ENCODE results near the gene MAP2K1.
"Not testable (repeated sequence)": the region's sequence is repeated elsewhere in the genome, so short reads cannot be mapped to it uniquely, and the experiment has no call there.

Gene MAP2K1

DNA sequence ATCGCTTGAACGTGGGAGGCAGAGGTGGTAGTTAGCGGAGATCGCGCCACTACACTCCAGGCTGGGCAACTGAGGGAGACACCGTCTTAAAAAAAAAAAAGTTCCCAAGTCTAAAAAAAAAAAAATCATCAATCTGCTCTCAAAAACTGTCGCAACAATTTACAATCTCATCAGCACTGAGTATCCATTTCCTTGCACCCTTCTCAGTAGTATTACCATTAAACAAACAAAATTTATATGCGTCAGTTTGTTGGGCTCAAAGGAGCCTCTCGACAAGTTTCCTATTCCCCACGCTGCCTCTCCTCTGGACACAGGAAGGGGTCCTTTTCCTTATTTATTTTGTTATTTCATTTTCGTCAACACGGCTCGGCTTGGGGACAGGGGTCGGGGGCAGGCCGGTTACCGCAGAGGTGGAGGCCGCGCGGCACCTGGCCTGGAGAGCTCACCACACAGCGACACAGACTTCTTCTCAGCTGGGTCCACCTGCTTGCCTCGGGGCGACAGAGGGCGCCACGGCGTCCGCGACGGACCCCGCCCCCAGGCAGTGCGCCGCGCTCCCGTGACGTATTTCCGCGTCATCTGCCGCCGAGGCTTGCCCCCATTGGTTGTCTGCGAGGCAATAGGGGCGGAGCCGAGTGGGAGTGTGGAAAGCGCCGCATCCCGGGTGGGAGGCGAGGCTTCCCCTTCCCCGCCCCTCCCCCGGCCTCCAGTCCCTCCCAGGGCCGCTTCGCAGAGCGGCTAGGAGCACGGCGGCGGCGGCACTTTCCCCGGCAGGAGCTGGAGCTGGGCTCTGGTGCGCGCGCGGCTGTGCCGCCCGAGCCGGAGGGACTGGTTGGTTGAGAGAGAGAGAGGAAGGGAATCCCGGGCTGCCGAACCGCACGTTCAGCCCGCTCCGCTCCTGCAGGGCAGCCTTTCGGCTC, at the start of gene MAP2K1:
TSS of gene MAP2K1 (plus strand) at position 709 of the 920 bp plus-strand sequence. CDS start 436 bp downstream, outside the sequence.
- DNase-seq: peak; percentile 76 to 96

GRCh38 chr15:66348530-66348929, 38.2 kb upstream of the MAP2K1 start:
- not testable (repeated sequence) for DNase-seq

- DNase-seq: no peak
Observed at GRCh38 chr15:66356077-66356358, 30.7 kb upstream of the MAP2K1 start.

GRCh38 chr15:66356359-66357236, 30.1 kb upstream of the MAP2K1 start, which contains the start of gene TIPIN:
Gene TIPIN (minus strand): TSS chr15:66356685. CDS start chr15:66352947, 3,738 bp downstream.
- peak; percentile 45 to 71 for DNase-seq

DNA sequence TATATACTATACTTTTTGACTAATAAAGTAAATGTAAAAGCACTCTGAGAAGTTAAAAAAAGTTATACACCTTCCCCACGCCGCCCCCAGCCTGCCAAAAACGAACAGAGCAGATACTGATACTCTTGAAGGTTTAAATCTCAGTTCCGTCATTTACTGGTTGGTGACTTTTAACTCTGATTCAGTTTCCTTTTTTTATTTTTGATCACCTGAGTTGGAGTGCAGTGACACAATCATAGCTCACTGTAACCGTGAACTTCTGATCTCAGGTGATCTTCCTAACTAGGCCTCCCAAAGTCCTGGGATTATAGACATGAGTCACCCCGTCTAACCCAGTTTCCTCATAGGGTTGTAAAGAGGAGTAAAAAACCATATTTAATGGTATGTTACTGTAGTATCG, 27.0 kb upstream of the MAP2K1 start:
- DNase-seq: no peak

GRCh38 chr15:66361745-66362460, 24.8 kb upstream of the MAP2K1 start:
- DNase-seq: not testable (repeated sequence)

DNA sequence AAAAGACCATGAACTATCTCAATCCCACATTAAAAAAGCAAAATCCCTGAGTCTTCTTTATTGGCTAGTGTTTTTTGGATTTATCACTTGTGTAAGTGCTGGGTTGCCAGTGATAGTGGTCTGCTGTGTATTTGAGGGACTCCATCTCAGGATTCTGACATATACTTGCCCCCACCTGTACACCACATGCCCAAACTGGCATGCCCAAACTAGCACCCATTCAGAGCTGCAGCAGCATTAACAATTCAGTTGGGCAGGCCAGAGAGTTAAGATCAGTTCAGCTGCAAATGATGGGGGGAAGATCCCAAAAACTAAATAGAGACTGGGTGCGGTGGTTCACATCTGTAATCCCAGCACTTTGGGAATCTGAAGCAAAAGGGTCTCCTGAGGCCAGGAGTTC, 23.9 kb upstream of the MAP2K1 start:
- DNase-seq: no peak

DNA sequence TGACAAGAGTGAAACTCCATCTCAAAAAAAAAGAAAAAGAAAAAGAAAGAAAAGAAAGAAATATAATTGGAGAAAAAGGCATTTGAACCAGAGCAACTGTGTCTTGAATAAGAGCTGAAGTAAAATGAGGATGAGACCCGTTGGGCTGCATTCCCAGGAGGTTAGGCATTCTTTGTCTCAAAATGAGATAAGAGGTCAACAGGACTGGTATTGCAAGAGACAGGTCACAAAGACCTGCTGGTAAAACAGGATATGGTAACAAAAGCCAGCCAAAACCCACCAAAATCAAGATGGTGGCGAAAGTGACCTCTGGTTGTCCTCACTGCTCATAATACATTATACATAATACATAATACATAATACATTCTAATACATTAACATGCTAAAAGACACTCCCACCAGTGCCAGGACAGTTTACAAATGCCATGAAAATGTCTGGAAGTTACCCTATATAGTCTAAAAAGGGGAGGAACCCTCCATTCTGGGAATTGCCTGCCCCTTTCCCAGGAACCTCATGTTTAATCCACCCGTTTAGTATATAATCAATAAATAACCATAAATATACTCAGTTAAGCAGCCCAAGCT, 21.7 kb upstream of the MAP2K1 start:
- DNase-seq: no peak

- DNase-seq: no peak
Observed at GRCh38 chr15:66369773-66370651, 16.7 kb upstream of the MAP2K1 start.

DNA sequence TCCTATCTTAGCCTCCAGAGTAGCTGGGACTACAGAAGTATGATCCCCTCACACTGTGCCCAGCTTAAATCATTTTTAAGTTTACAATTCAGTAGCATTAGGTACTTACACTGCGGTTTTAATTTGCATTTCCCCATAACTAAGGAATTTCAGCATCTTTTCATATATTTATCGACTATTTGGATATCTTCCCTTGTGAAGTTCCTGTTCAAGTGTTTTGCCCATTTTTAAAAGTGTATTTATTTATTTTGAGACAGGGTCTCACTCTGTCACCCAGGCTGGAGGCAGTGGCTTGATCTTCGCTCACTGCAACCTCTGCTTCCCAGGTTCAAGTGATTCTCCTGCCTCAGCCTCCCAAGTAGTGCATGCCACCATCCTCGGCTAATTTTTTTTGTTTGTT, 12.5 kb upstream of the MAP2K1 start:
- no peak for DNase-seq

DNA sequence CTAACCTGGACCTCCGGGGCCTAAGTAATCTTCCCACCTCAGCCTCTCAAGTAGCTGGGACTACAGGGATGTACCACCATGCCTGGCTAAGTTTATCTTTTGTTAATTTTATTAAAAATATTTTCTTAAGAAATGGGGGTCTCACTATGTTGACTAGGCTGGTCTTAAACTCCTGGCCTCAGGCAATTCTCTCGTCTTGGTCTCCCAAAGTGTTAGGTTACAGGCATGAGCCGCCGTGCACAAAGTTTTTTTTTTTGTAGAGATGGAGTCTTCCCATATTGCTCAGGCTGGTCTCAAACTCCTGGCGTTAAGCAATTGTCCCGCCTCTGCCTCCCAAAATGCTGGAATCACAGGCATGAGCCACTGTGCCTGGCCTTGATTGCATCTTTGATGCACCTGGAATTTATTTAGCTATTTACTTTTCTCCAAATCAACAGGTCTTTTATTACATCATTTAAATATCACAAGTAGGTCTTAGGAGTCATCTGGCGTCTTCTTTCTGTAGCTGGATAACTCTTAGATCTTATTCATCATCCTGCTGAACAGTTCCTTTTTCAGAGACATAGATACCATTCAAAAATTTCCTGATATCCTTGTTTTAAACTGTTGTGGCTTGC, 7.8 kb upstream of the MAP2K1 start:
- DNase-seq: no peak

DNA sequence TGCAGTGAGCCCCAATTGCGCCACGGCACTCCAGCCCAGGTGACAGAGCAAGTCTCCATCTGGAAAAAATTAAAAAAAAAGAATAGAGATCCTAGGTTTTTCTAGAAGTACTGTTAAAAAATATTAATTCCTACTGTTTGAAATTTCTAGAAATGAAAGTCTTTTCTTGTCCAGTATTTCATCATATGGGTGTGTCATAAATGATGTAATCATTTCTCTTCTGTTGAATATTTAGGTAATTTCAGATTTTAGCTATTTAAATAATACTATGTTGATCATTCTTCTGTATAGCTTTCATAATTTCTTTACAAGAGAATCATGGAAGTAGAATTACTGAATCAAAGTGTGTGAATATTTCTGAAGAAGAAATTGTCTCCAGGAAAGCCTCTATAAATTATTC, 5.3 kb upstream of the MAP2K1 start:
- DNase-seq: not testable (repeated sequence)

DNA sequence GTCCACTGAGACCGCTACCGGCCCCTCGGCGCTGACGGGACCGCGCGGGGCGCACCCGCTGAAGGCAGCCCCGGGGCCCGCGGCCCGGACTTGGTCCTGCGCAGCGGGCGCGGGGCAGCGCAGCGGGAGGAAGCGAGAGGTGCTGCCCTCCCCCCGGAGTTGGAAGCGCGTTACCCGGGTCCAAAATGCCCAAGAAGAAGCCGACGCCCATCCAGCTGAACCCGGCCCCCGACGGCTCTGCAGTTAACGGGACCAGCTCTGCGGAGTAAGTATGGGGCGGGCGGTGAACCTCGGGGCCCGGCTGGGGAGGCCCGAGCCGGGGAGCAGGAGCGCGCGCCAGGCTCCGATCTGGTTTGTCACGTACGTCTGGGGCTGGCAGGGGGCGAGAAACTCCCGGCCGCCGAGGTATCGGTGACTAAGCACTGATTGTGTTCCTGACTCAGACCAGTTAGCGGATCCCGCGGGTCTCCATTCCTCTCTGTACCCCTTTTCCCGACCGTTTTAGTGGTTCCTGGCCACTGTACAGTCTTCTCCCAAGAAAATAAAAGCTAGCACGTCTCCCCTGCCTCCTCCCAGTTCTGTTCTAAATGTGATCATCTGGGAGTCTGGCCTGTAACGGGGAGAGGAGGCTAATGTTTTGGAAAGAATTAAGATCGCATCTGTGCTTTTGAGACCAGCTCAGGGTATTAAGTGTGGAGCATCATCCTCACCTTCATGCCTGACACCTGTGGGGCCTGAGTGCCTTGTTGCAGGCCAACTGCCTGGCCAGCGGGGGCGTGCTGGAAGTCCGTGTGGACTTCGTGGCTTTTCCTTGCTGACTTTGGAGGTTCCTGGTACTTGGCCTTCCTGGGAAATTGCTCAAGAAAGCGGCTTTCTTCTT, 691 bp downstream of the MAP2K1 start:
- DNase-seq: peak in 1 of 2 experiments; percentile 22

DNA sequence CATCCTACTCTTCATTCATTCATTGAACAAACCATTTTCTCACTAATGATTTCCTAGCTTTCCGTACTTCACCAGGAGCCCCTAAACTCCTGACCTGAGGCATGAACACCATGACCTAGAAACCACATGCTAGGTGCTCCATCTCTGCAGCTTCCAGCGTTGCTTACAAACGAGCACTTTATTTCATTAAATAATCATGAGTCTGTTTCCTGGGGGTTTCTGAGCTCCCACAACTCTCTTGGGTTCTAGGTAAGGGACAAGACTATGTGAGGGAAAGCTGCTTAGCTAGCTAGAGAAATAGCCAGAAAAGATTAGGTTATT, 1.3 kb downstream of the MAP2K1 start:
- DNase-seq: no peak

- no peak for DNase-seq
Observed at GRCh38 chr15:66388576-66388975, 1.9 kb downstream of the MAP2K1 start.

DNA sequence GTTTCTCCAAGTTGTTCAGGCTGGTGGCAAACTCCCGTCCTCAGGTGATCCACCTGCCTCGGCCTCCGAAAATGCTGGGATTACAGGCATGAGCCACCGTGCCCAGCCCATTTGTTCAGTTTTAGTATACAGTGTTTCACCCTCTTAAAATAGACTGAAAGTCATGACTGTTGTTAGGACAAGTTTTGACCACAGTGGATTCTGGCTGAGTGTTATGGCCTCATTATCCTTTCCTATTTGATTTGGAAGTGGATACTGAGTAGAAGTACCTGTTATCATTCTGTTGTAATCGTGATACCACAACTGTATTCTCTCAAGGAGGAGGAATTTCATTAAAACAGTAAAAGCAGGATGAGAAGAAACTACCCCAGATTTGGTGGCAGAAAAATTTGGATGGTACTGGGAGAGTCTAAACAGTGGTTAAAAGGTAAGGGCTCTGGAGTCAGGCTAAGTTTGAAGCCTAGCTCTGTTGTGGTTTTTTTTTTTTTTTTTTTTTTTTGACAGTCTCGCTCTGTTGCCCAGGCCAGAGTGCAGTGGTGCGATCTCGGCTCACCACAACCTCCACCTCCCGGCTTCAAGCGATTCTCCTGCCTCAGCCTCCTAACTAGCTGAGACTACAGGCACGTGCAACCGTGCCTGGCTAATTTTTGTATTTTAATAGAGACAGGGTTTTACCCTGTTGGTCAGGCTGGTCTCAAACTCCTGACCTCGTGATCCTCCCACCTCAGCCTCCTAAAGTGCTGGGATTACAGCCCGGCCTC, 2.6 kb downstream of the MAP2K1 start:
- no peak for DNase-seq

- no peak for DNase-seq
Observed at GRCh38 chr15:66389859-66390381, 3.2 kb downstream of the MAP2K1 start.

DNA sequence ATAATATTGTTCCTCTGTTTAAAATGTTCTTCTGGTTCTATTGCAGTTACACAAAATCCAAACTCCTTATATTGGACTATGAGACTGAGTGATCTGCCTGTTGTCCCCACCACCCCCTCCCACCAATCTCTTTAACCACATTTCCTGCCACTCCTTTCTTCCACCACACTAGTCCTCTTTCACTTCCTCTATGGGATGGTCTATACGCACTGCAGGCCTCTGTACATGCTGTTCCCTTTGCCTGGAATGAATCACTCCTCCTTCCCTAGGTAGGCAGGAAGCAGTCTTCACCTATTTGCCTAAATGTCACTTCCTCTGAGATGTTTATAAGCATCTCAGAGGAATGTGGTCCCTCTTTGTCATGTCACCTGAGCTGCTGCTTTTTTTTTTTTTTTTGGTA, 4.0 kb downstream of the MAP2K1 start:
- DNase-seq: no peak

DNA sequence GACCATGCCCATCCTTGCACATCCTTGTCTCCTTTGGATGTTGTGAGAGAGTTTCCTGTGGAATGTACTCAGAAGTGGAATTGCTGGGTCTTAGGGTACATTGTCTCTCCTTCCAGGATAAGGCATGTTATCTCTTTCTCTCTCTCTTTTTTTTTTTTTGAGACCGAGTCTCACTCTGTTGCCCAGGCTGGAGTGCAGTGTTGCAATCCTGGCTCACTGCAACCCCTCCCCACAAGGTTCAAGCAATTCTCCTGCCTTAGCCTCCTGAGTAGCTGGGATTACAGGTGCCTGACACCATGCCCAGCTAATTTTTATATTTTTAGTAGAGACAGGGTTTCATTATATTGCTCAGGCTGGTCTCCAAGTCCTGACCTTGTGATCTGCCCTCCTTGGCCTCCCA, 6.3 kb downstream of the MAP2K1 start:
- not testable (repeated sequence) for DNase-seq
